HEK293T (cell line): ENCODE measurements around the gene HAT1.

Experiments used
- SP1 ChIP-seq: fragments of 450-650 bp; IDR thresholded peaks from 2 replicates; pipeline ENCODE4 v1.6.1; 2017
- SUZ12 ChIP-seq: fragments of 450-650 bp; IDR thresholded peaks from 2 replicates; pipeline ENCODE4 v1.6.1; 2016; ENCODE audit warnings: mild to moderate bottlenecking
- TARDBP ChIP-seq: fragments of 450-650 bp; IDR thresholded peaks from 2 replicates; pipeline ENCODE4 v1.6.1; 2016
- ZNF384 ChIP-seq: fragments of 450-650 bp; IDR thresholded peaks from 2 replicates; pipeline ENCODE4 v1.6.1; 2016

- TF ChIP-seq ZNF384 = no peak
- TF ChIP-seq SP1 = no peak
- TF ChIP-seq SUZ12 = no peak
- TF ChIP-seq TARDBP = no peak
Measured at GRCh38 chr2:171893196-171893823, 29.0 kb upstream of the HAT1 start.
